KOPT-K1 (cell line): ENCODE measurements around the gene WDFY4.

ENCODE experiments used
- H3K27ac ChIP-seq: fragments of 200-600 bp; sonication (generic); 2 replicates; pipeline ENCODE4 v1.5.1; 2016; ENCODE audit warnings: antibody characterized with exemption, mild to moderate bottlenecking, low read depth, low read length; ENCODE audit not compliant: poor library complexity, severe bottlenecking
- H3K36me3 ChIP-seq: fragments of 200-600 bp; sonication (generic); 2 replicates; pipeline ENCODE4 v1.5.1; 2017; ENCODE audit warnings: antibody characterized with exemption, mild to moderate bottlenecking, low read length, moderate library complexity; ENCODE audit not compliant: insufficient read depth
- H3K9me3 ChIP-seq: fragments of 200-600 bp; sonication (generic); 2 replicates; pipeline ENCODE4 v1.5.1; 2017; ENCODE audit warnings: antibody characterized with exemption, low read length, mild to moderate bottlenecking; ENCODE audit not compliant: insufficient read depth, poor library complexity, severe bottlenecking

The WDFY4 gene

DNA sequence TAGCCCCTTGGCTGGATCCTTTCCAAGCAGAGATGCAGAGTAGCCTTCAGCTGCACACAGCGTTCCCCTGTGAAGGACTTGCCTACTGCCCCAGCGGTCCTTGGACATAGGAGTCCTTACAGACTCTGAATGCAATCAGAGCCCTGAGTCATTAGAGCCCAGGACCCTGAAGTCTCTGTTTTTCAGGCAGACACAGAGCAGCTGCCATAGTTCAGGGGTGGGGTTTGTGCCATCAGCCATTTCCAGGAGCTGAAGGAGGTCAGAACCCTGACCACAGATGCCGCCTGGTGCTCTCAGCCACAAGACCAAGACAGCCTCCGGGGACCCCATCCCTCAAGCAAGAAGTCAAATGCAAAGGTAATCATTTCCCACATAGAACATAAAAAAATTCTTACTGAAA, 32.8 kb upstream of the WDFY4 start:
- no peaks in the 10 kb centered on the region for H3K9me3 ChIP-seq
- H3K27ac ChIP-seq = no peak overlapping the region
- no peaks in the 10 kb centered on the region for H3K36me3 ChIP-seq

GRCh38 chr10:48652344-48652743, 32.3 kb upstream of the WDFY4 start:
- no peaks in the 10 kb centered on the region for H3K36me3 ChIP-seq
- no peaks in the 10 kb centered on the region for H3K9me3 ChIP-seq
- H3K27ac ChIP-seq = no peak overlapping the region

GRCh38 chr10:48653347-48653746, 31.3 kb upstream of the WDFY4 start:
- no peaks in the 10 kb centered on the region for H3K9me3 ChIP-seq
- H3K27ac ChIP-seq = no peak overlapping the region

GRCh38 chr10:48653944-48654698, 30.6 kb upstream of the WDFY4 start:
- H3K9me3 ChIP-seq = no peaks in the 10 kb centered on the region
- H3K27ac ChIP-seq = no peak overlapping the region
- no peaks in the 10 kb centered on the region for H3K36me3 ChIP-seq

More at GRCh38 chr10:48653347-48653746, 31.3 kb upstream of the WDFY4 start:
- no peaks in the 10 kb centered on the region for H3K36me3 ChIP-seq

DNA sequence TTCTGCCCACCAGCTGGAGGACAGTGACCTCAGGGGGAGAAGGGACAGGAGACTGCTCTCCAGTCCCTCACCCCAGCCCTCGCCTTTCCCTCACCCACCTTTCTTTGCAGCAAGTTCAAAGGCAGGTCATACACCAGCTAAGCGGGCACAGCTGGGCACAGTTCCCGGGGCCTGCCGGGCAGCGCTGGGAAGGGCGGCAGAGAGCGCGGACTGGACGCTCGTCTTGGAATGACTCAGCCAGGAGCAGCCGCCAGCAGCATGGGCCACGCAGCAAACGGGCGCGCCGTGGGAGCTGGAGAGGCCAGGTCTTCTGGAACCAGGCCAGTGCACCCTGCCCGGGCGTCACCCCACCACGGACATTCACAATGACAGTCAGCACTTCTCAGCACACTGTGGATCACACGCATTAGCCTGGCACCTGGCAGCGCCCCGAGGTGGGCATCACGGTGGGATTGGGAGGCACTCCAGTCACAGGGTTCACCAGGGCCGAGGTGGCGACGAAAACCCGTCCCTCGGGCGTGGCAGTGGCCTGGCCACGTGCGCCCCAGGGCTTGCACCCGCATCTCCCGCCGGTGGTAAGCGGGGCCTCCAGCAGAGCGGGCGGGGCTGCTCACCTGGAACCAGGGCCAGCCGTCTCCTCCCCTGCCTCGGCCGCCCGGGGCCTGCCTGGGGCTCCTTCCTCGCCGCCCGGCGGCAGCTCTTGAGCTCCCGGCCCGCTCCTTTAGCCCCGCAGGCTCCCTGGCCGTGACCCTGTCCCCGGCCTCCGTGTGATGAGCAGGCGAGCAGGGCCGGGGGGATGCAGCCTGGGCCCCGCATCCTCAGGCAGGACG, 29.0 kb upstream of the WDFY4 start:
- Histone ChIP-seq H3K36me3 (no peaks in the 10 kb centered on the region), H3K9me3 (no peaks in the 10 kb centered on the region), H3K27ac (no peak overlapping the region)

DNA sequence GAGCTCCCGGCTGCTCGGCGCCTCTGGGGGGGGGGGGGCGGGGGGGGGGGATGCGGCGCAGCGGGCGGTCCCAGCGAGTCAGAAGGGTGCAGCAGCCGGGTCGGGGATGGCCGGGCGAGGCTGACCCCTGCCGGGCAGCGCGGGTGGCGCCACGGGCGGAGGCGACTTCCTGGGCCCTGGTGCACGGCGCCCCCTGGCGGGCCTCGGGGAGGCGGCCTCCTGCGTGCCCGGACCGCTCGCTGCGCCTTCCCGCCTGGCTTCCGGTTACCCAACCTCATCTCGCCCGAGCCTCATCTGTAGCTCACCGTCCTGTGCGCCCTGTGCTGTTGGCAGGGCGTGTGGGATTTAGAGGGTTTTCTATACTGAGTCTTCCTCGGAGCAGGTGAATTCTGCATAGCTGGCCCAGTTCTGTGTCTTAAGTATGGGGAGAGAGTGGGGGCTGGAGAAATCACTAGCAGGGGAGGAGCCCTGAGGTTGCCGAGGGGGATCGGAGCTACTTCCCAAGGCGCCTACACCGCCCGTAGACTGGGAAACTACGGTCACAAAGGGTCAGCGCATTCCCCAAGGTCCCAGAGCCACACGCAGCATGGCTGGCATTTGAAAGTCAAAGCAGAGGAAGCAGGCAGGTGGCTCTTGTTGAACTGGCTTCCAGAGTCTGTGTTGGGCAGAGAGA, 28.3 kb upstream of the WDFY4 start:
- no peak overlapping the region for H3K27ac ChIP-seq
- no peaks in the 10 kb centered on the region for H3K9me3 ChIP-seq
- no peaks in the 10 kb centered on the region for H3K36me3 ChIP-seq

- H3K9me3 ChIP-seq = no peaks in the 10 kb centered on the region
- no peak overlapping the region for H3K27ac ChIP-seq
- no peaks in the 10 kb centered on the region for H3K36me3 ChIP-seq
Measured at GRCh38 chr10:48656914-48657305, 27.8 kb upstream of the WDFY4 start.

- Histone ChIP-seq H3K36me3 (no peaks in the 10 kb centered on the region), H3K9me3 (no peaks in the 10 kb centered on the region), H3K27ac (no peak overlapping the region)
Measured at GRCh38 chr10:48657416-48657815, 27.3 kb upstream of the WDFY4 start.

DNA sequence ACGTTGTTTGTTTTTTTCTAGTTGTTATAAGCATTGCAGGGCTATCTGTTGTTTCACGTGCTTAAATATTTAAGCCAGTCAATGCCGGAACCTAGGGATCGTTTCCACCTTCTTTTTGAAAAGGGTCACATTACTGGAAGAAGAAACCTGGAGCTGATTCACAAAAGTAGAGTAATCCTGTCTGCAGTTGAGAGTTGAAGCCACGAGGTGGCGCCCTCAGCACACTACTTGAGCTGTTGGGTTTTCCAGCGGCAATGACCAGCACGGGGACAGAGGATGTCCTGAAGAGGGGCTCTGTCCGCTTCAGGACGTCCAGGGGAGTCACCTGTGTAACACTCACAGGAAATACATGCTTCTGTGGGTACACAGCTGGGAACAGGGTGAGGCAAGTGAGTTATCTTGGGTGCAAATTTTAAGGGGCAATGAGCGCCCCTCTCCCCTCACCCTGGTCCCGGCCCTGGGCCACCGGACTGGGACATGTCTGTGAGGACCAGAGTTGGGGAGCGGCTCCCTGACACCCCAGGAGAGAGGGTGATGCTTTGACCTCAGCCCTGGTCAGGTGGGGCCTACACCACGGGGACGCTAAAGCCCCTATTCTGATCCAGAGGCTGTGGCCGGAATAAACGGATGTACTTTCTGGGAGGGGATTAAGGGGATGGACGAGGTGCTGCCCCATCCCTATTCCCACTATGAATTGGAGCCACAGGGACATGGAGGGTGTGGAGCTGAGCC, 26.3 kb upstream of the WDFY4 start:
- H3K27ac ChIP-seq = no peak overlapping the region
- H3K9me3 ChIP-seq = no peaks in the 10 kb centered on the region
- H3K36me3 ChIP-seq = no peaks in the 10 kb centered on the region

- Histone ChIP-seq H3K36me3 (no peaks in the 10 kb centered on the region), H3K9me3 (no peaks in the 10 kb centered on the region), H3K27ac (no peak overlapping the region)
Measured at GRCh38 chr10:48658975-48659269, 25.8 kb upstream of the WDFY4 start.

DNA sequence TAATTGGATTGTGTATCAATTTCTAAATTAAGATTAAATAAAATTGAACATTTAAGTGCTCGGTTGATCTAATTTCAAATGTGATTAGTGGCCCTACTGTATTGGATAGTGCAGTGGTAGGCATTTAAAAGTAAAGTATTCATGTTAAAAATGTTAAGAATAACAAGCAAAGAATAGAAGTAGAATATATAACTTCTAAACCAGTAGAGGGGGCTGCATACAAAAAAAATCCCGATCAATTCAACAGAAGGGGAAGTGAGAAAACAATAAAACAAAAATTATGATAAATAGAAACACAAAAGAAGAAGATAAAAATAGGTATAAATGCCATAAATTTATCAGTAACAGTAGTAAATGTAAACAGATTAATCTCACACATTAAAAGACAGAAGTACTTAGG, 24.9 kb upstream of the WDFY4 start:
- Histone ChIP-seq H3K27ac (no peak overlapping the region), H3K9me3 (no peaks in the 10 kb centered on the region), H3K36me3 (no peaks in the 10 kb centered on the region)

- H3K27ac ChIP-seq = no peak overlapping the region
- H3K36me3 ChIP-seq = no peaks in the 10 kb centered on the region
- H3K9me3 ChIP-seq = peaks cover 4% of the 10 kb centered on the region
Measured at GRCh38 chr10:48661441-48661840, 23.2 kb upstream of the WDFY4 start.

DNA sequence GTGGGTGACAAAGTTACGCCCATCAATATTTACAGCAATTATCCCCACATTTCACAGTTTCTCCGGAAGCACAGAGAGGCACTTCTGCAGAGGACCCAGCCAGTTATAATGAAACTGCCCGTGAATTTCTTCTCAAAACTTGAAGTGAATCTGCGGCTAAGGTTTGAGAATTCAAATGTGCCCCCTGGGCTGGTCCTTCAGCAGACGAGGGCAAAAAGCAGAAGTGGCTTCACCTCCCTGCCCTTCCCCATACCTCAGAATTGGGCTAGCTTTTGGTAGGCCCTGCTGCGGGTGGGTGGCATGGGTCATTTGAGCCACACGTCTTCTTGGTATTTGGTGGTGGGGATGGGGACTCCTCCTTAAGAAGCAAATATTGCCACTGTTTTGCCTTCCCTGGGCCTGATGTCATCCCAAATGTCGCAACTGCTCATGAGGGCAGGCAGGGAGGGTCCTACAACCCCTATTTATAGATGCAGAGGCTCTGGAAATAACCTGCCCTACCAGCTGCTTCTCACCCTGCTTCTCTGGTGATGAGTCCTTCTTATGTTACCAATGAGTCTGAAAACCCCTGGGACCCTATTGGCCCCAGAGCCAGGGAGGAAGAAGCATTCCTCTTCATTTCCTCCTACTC, 16.6 kb upstream of the WDFY4 start:
- Histone ChIP-seq H3K36me3 (no peaks in the 10 kb centered on the region), H3K9me3 (peaks cover 4% of the 10 kb centered on the region), H3K27ac (no peak overlapping the region)

DNA sequence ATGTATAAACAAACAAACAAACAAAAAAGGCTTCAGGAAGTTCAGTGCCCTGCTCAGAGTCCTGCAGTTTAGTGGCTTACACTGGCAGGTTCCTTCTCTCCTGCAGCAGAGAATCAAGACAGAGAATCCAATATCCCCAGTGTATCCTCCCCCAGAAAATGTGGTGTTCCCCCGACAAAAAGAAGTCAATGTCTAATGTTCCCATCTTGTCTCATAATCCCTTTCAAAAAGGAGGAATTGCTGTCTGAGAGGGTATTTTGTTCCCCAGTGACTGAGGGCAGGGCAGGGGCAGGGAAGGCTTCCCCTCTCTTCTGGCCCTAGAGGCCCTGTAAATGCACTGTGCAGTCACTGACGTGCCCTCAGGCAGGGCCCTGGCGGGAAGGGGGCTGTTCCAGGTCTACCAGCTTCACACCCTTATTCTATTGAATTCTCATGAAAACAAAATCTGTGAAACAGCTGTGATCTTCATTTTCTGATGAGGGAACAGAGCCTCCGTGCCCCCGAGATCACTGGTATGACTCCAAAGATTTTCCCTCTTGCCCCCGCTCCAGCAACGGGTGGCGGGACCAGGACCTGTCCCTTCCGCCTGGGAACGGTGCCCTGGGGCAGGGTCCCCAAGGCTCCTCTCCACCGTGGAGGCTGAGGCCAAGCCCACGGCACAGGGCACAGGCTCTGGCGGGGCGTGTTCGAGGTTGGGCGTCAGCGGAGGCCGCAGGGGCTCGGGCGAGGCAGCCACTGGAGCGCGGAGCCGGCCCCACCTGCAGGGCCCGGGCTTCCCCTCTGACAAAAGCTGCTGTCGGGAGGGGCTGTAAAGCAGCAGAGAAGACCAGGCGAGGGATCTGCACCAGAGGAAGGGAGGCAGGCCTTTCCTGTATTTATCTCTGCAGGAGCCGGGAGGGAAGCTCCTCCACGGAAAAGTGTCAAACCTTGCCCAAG, 13.4 kb upstream of the WDFY4 start:
- Histone ChIP-seq H3K27ac (no peak overlapping the region), H3K9me3 (no peaks in the 10 kb centered on the region)

More for the DNA sequence above, 13.4 kb upstream of the WDFY4 start:
- no peaks in the 10 kb centered on the region for H3K36me3 ChIP-seq
